Left renal pelvis (tissue), 4 donors: ENCODE measurements around the gene MTCH1. TPM values are rescaled to one million over a fixed set of nuclear protein-coding genes. Genes with fewer than 3 reads are reported as not detected.
A peak's percentile ranks its signal among the peaks of the same experiment; 100 is the strongest.

Source experiments
- DNase-seq, 4 donors: peaks; one replicate each; pipeline ENCODE4 v3.0.0-alpha.2; 2013; ENCODE audit warnings: low read depth in 4 of 4, low spot score in 3 of 4
- polyA plus RNA-seq, 4 donors: library from polyadenylated mRNA; unstranded; fragments of 120-200 nt; gene quantifications; one replicate each; pipeline ENCODE4 v1.2.1, GENCODE V29; 2013; ENCODE audit not compliant: insufficient read length in 4 of 4

MTCH1 gene
- 100 to 1,000 TPM; 139 to 181 (median 166) TPM for polyA plus RNA-seq

- peak; percentile 77 to 83 (median 82) for DNase-seq
Measured at GRCh38 chr6:36985808-36986703, at the start of gene MTCH1. MTCH1 (minus strand) TSS chr6:36986196; CDS start chr6:36986173, 23 bp downstream.

GRCh38 chr6:37033819-37034795, 48.1 kb upstream of the MTCH1 start:
- DNase-seq, result no peak

GRCh38 chr6:37033255-37033654, 47.3 kb upstream of the MTCH1 start:
- DNase-seq, result no peak

- DNase-seq, result no peak
Measured at GRCh38 chr6:37032239-37032638, 46.2 kb upstream of the MTCH1 start.

- DNase-seq, result no peak
Measured at GRCh38 chr6:37030599-37030998, 44.6 kb upstream of the MTCH1 start.

GRCh38 chr6:37029249-37029971, 43.4 kb upstream of the MTCH1 start:
- DNase-seq, result no peak

- DNase-seq, result no peak
Measured at GRCh38 chr6:37027811-37028469, 41.9 kb upstream of the MTCH1 start.

- DNase-seq, result no peak
Measured at GRCh38 chr6:37027036-37027720, 41.2 kb upstream of the MTCH1 start.

GRCh38 chr6:37025621-37026466, 39.8 kb upstream of the MTCH1 start:
- DNase-seq, result no peak

- no peak for DNase-seq
Measured at GRCh38 chr6:37024656-37025337, 38.8 kb upstream of the MTCH1 start.

- DNase-seq, result no peak
Measured at GRCh38 chr6:37022135-37022863, 36.3 kb upstream of the MTCH1 start.

- DNase-seq, result no peak
Measured at GRCh38 chr6:37021356-37022129, 35.5 kb upstream of the MTCH1 start.

- no peak for DNase-seq
Measured at GRCh38 chr6:37020812-37021211, 34.8 kb upstream of the MTCH1 start.

- DNase-seq, result no peak
Measured at GRCh38 chr6:37020381-37020780, 34.4 kb upstream of the MTCH1 start.

GRCh38 chr6:37019065-37019450, 33.1 kb upstream of the MTCH1 start:
- no peak for DNase-seq
